Measurements from ENCODE around the gene ANKS3.

Gene ANKS3

GRCh38 chr16:4695473-4696171, 38.4 kb downstream of the ANKS3 start:
- no peak for DNase-seq

DNA sequence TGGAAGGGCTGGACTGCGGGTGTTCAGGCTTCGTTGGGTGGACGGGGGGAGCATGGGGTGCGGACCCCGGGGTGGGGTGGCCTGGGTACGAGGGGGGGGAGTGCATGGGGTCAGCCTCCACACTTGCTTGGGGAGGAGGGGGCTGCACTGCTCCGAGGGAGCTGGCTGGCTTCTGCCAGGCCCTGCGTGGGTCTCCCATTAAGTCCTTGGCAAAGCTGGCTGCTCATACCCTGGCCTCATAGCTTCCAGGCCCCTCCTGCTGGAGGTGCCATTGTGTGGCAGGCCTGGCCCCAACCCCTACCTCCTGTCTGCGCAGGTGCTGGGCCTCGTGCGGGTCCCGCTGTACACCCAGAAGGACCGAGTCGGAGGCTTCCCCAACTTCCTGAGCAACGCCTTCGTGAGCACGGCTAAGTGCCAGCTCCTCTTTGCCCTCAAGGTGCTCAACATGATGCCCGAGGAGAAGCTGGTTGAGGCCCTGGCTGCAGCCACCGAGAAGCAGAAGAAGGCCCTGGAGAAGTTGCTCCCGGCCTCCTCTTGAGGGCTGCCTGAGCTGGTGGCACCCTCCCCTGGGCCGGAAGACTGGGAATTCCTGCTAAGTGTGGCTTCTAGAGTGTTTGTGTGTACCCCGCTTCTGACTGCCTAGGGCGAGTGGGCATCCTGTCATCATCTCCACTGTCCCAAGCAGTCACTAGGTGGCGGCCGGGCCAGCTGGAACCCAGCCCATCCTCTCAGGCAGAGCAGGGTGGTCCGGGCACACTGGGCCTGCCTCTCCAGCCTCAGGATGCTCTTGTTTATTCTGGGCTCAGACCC, 39.2 kb downstream of the ANKS3 start:
- no peak for DNase-seq

DNA sequence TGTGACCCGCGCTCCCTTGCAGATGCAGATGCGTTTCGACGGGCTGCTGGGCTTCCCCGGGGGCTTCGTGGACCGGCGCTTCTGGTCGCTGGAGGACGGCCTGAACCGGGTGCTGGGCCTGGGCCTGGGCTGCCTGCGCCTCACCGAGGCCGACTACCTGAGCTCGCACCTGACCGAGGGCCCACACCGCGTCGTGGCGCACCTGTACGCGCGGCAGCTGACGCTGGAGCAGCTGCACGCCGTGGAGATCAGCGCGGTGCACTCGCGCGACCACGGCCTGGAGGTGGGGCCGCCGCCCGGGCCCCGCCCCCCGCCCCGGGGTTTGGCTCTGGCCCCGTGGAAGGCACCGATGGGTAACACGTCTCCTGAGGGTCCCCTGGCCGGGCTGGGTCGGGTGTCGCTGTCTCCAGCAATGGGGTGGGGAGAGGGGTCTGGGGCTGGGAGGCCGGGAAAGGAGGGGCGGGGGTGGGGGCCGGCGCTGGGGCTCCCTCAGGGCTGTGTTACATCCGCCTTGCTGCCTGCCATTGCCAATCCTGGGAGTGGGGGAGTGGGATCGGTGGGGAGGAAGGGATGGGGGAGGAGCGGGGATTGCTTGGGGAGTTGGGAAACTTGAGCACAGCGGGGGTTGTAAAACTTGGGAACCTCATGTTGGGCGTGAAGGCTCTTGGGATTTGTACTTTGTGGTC, 40.0 kb downstream of the ANKS3 start:
- DNase-seq, result no peak

DNA sequence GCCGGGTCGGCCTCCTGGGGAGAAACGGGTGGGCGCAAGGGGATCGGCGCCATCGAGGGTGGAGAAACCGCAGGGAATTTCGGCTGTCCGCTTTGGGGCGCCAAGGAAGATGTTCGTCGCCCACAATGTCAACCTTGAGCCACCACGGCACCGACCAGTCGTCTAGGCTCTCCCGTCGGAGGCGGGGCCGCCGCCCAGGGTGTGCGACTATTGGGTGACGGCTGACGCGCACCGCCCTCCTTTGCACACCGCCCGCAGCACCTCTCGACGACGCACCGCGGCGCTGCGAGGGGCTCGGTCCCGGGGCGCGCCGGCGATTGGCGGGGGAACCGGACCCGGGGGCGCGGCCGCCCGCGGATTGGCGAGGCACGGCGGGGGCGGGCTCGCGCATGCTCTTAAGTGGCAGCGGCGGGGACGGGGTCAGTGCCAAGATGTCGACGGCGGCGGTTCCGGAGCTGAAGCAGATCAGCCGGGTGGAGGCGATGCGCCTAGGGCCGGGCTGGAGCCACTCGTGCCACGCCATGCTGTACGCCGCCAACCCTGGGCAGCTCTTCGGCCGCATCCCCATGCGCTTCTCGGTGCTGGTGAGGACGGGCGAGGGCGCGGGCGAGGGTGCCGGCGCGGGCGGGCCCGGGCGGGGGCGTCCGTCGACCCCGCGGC, 40.6 kb downstream of the ANKS3 start, which contains the start of gene NUDT16L1:
NUDT16L1 (plus strand) TSS at position 267 of the 660 bp plus-strand sequence; CDS start at position 432, 165 bp downstream.
- DNase-seq, result peak; percentile 95

DNA sequence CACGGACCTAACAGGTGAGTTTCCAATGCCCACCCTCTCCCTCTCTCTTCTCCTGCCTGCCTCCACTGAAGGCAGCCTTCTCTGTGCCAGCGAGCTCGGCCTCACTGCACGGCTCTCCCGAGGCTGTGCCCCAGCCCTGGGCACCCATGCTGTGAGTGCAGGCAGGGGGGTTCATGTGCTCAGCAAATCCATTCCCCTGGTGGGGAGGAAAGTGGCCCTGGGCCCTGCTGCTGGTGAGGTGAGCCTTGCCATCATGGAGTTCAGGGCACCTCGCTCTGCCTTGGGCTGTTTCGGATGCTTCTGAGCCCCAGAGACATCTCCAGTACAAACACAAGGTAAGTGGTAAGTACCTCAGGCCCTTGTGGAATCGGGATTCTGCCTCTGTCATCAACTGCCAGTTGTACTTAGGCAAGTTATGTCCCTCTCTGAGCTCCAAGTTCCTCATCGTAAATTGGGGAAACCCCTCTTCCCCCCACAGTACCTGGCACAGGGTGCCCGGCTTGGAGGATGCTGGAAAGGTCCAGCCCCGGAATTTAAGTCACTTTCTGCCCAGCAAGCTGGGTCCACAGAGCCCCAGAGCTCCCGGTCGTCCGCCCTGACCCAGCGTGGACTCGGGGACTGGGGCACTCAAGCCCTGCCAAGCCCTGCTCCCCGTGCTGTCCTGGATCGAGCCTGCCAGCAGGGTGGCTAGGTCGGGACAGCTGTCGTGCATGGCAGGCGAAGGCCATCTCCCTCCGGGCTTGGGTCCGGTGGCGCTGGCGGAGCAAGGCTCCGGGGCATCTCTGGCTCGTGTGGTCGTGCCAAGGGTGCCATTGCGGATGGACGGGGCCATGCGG, 41.4 kb downstream of the ANKS3 start:
- no peak for DNase-seq

DNA sequence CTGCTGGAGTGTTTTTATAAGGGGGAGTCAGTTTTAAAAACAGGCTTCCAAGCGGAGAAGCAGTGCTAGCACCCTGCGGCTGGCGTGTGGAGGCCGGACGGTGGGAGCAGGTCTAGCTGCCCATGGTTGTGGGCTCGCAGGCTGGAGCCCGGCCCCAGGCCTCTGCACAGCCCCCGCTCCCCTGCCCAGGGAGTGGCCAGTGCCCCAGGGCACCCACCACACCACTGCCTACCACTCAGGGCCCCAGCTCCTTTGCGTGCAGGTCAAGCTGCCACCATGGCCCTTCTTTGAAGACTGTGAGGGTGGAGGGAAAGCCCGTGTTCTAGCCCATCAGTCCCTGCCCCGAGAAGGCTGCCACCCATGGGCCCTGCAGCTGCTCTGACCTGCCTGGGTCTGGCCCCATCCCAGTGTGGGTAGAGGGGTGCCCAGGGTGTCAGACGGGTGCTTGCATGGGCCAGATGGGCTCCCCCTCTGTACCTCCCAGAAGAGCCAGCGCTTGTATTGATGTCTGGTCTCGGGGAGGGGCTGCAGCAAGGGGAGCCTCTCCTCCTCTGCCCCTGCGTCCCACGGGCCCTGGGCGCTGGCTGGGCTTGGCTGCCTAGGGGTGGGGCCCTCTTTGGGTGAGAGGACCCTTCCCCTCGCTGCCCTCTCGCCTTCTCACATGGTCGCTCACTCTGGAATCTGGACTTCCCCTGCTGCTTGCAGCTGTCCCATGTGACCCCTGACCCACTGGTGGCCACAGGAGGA, 42.2 kb downstream of the ANKS3 start:
- no peak for DNase-seq

- no peak for DNase-seq
Observed at GRCh38 chr16:4690946-4691665, 43.0 kb downstream of the ANKS3 start.

- DNase-seq, result no peak
Observed at GRCh38 chr16:4689864-4690704, 44.0 kb downstream of the ANKS3 start.

- DNase-seq, result no peak
Observed at GRCh38 chr16:4689091-4689671, 44.9 kb downstream of the ANKS3 start.

- DNase-seq, result no peak
Observed at GRCh38 chr16:4688674-4689045, 45.4 kb downstream of the ANKS3 start.

GRCh38 chr16:4687946-4688673, 46.0 kb downstream of the ANKS3 start:
- no peak for DNase-seq

DNA sequence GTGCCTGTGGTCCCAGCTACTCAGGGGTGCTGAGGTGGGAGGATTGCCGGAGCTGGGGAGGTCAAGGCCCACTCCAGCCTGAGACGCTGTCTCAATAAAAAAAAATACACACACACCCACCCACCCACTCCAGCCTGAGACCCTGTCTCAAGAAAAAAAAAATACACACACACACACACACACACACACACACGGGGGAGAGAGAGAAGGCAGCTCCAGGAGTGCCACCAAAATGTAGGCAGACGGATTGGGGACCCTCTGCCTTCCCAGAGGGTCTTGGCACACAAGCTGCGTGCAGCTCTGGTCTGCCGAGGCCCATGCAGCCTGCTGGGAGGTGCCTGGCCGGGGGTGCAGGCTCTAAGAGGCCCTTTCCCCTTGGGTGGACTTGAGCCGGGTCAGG, 46.7 kb downstream of the ANKS3 start:
- no peak for DNase-seq

- DNase-seq, result no peak
Observed at GRCh38 chr16:4686497-4687210, 47.4 kb downstream of the ANKS3 start.

DNA sequence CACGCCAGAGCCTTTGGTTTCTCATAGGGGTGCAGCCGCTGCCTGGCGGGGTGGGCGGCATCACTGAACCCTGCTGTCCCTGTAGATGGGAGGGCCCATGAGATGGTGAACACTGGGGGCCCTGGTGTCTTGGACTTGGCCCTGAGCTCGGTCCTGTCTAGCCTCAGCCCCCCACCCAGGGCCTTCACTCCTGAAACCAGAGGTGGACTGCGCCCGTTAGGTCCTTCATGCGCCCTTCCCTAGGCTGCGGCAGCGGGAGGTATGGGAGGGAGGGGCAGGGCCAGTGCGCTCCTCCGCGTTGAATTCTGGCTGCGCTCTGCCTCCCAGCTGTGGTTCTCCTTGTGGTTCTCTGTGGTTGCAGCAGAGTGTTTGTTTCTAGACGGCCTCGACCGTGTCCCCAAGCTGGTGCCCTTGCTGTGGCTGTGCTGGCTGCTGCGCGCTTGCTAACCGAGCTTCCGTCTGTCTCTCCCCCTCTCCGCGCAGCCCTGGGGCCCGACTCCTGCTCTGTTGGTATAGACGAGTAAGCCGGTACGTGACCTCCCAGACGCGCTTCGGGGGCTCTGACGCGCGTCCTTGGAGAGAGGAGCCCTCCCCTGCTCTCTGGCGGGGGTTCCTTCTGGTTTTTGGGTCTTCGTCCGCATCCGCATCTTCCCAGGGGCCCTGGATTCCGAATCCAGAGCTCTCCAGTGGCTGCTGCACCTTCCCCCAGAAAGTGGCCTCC, 48.1 kb downstream of the ANKS3 start:
- no peak for DNase-seq

GRCh38 chr16:4685292-4685691, 48.8 kb downstream of the ANKS3 start:
- DNase-seq, result no peak

GRCh38 chr16:4684763-4685162, 49.3 kb downstream of the ANKS3 start:
- DNase-seq, result no peak

GRCh38 chr16:4684058-4684715, 49.9 kb downstream of the ANKS3 start:
- DNase-seq, result no peak

All from GOT3 (cell line).